Endodermal cell (in vitro differentiated cells): ENCODE results near the gene ATAD5. TPM values are rescaled to one million over a fixed set of nuclear protein-coding genes. Genes with fewer than 3 reads are reported as not detected.

Experiments used
- DNase-seq: peaks from one replicate; pipeline ENCODE4 v3.0.0-alpha.2; 2017
- H3K27ac ChIP-seq: 2 replicates; pipeline ENCODE4 v1.5.1; 2013; ENCODE audit warnings: mild to moderate bottlenecking, low read depth, low read length, moderate library complexity
- H3K27me3 ChIP-seq: 2 replicates; pipeline ENCODE4 v1.6.1; 2013; ENCODE audit warnings: mild to moderate bottlenecking, low read length, moderate library complexity; ENCODE audit not compliant: insufficient read depth, control insufficient read depth, poor library complexity, severe bottlenecking
- H3K36me3 ChIP-seq: 2 replicates; pipeline ENCODE4 v1.7.0; 2013; ENCODE audit warnings: mild to moderate bottlenecking, low read length, moderate library complexity; ENCODE audit not compliant: control insufficient read depth, insufficient read depth
- H3K4me1 ChIP-seq: one replicate; pipeline ENCODE4 v1.7.0; 2013; ENCODE audit warnings: low read length; ENCODE audit not compliant: control insufficient read depth, insufficient read depth
- H3K4me3 ChIP-seq: 2 replicates; pipeline ENCODE4 v1.5.1; 2013; ENCODE audit warnings: mild to moderate bottlenecking, low read length, moderate library complexity
- H3K9ac ChIP-seq: 2 replicates; pipeline ENCODE4 v1.6.1; 2013; ENCODE audit warnings: mild to moderate bottlenecking, low read length, moderate library complexity; ENCODE audit not compliant: poor library complexity, severe bottlenecking; ENCODE audit errors: extremely low read depth
- H3K9me3 ChIP-seq: 2 replicates; pipeline ENCODE4 v1.6.1; 2013; ENCODE audit warnings: mild to moderate bottlenecking, low read length, moderate library complexity; ENCODE audit not compliant: control insufficient read depth
- H3K27ac Mint-ChIP-seq: 2 replicates; pipeline ENCODE4 v1.8.0; 2020; ENCODE audit warnings: mixed read lengths
- H3K27me3 Mint-ChIP-seq: 2 replicates; pipeline ENCODE4 v1.8.0; 2021; ENCODE audit warnings: mild to moderate bottlenecking, mixed read lengths; ENCODE audit not compliant: insufficient read depth
- H3K36me3 Mint-ChIP-seq: 2 replicates; pipeline ENCODE4 v1.8.0; 2020; ENCODE audit warnings: low read depth, mixed read lengths
- H3K4me1 Mint-ChIP-seq: 2 replicates; pipeline ENCODE4 v1.8.0; 2020; ENCODE audit warnings: mixed read lengths
- H3K4me3 Mint-ChIP-seq: 2 replicates; pipeline ENCODE4 v1.8.0; 2020; ENCODE audit warnings: mild to moderate bottlenecking, moderate library complexity, mixed read lengths
- H3K9me3 Mint-ChIP-seq: 2 replicates; pipeline ENCODE4 v1.8.0; 2020; ENCODE audit warnings: mild to moderate bottlenecking, mixed read lengths
- CTCF ChIP-seq: fragments of 200-600 bp; sonication (generic); conservative IDR thresholded peaks from 2 replicates; pipeline ENCODE4 v1.5.0; 2021; ENCODE audit warnings: antibody characterized with exemption, mild to moderate bottlenecking
- WGBS, 2 experiments: methylation state at CpG; one replicate each; pipeline versions ENCODE4 v1.1.5 to v1.1.7; 2013; ENCODE audit warnings: missing lambda C conversion rate in 2 of 2, mixed read lengths in 1 of 2; ENCODE audit not compliant: insufficient coverage in 1 of 2, insufficient read length in 1 of 2; 5-methylcytosine and 5-hydroxymethylcytosine counted together
- total RNA-seq, 2 donors: library from RNA; stranded (reverse); fragmentation: NEBNext Ultra II Directional in 1 of 2; extraction: Animal tissue kit (Norgen Biotek cat#: 25700) in 1 of 2; gene quantifications; 2 replicates in 1 of 2; 3 replicates in 1 of 2; pipeline ENCODE4 v1.2.1, GENCODE V29; 2021

Gene ATAD5
- total RNA-seq, 2 donors from 2014 or later = 20.3 to 29.7 TPM

- peaks cover 8% of the 10 kb centered on the region for H3K36me3 Mint-ChIP-seq
- no peaks in the 10 kb centered on the region for H3K27me3 Mint-ChIP-seq
- TF ChIP-seq CTCF = no peak
- peak overlapping the region; percentile 93 for H3K4me3 Mint-ChIP-seq
- H3K9me3 ChIP-seq = no peaks in the 10 kb centered on the region
- H3K27ac ChIP-seq = no peak overlapping the region
- no peaks in the 10 kb centered on the region for H3K27me3 ChIP-seq
- peaks cover 16% of the 10 kb centered on the region for H3K4me1 Mint-ChIP-seq
- peak overlapping the region; percentile 73 for H3K9ac ChIP-seq
- H3K9me3 Mint-ChIP-seq = no peaks in the 10 kb centered on the region
- peaks cover 4% of the 10 kb centered on the region for H3K4me1 ChIP-seq
- 83 to 88% methylated on average over 5 to 7 of the region's 7 CpGs for WGBS, 2 experiments
- peak overlapping the region; percentile 94 for H3K27ac Mint-ChIP-seq
- H3K4me3 ChIP-seq = peak overlapping the region; percentile 94
- H3K36me3 ChIP-seq = peaks cover 5% of the 10 kb centered on the region
- DNase-seq = no peak
Measured at GRCh38 chr17:30823421-30823820, 8.3 kb upstream of the ATAD5 start.

- Mint-ChIP-seq H3K27me3 (no peaks in the 10 kb centered on the region), H3K36me3 (peaks cover 4% of the 10 kb centered on the region), H3K4me1 (peaks cover 16% of the 10 kb centered on the region), H3K27ac (peak overlapping the region; percentile 94), H3K9me3 (no peaks in the 10 kb centered on the region), H3K4me3 (peak overlapping the region; percentile 93)
- no peaks in the 10 kb centered on the region for H3K27me3 ChIP-seq
- no peak for DNase-seq
- H3K9me3 ChIP-seq = no peaks in the 10 kb centered on the region
- H3K36me3 ChIP-seq = peaks cover 2% of the 10 kb centered on the region
- H3K9ac ChIP-seq = peak overlapping the region; percentile 73
- peak overlapping the region; percentile 69 for H3K27ac ChIP-seq
- H3K4me1 ChIP-seq = peaks cover 4% of the 10 kb centered on the region
- WGBS, 2 experiments = 0% methylated on average over 2 to 11 of the region's 11 CpGs
- no peak for TF ChIP-seq CTCF
- peak overlapping the region; percentile 94 for H3K4me3 ChIP-seq
Measured at GRCh38 chr17:30824002-30824355, 7.8 kb upstream of the ATAD5 start.

GRCh38 chr17:30824356-30825145, 7.2 kb upstream of the ATAD5 start, which contains the start of gene CRLF3:
TSS of gene CRLF3 (minus strand) at chr17:30824692. CDS start at chr17:30824651, 41 bp downstream.
- H3K27ac Mint-ChIP-seq = peak within 1 kb of the TSS; percentile 94
- no peaks in the 10 kb centered on the region for H3K36me3 ChIP-seq
- H3K4me3 ChIP-seq = peak within 1 kb of the TSS; percentile 94
- H3K27me3 ChIP-seq = no peaks in the 10 kb centered on the region
- H3K4me1 ChIP-seq = peaks cover 4% of the 10 kb centered on the region
- H3K9me3 Mint-ChIP-seq = no peaks in the 10 kb centered on the region
- H3K4me1 Mint-ChIP-seq = peaks cover 16% of the 10 kb centered on the region
- no peaks in the 10 kb centered on the region for H3K36me3 Mint-ChIP-seq
- peak within 1 kb of the TSS; percentile 93 for H3K4me3 Mint-ChIP-seq
- H3K27me3 Mint-ChIP-seq = no peaks in the 10 kb centered on the region
- no peaks in the 10 kb centered on the region for H3K9me3 ChIP-seq
- peak; percentile 99 for DNase-seq
- H3K9ac ChIP-seq = peak within 1 kb of the TSS; percentile 73
- TF ChIP-seq CTCF = peak; percentile 70
- H3K27ac ChIP-seq = peak within 1 kb of the TSS; percentile 69
- 10 to 19% methylated on average over 32 to 75 of the region's 75 CpGs for WGBS, 2 experiments
